Neural crest cell (in vitro differentiated cells): ENCODE data around the gene C1orf115. TPM values are rescaled to one million over a fixed set of nuclear protein-coding genes. Genes with fewer than 3 reads are reported as not detected.

ENCODE experiments used
- DNase-seq: peaks from one replicate; pipeline ENCODE4 v3.0.0; 2021; ENCODE audit warnings: low read depth, mixed read lengths, low spot score
- H3K27ac Mint-ChIP-seq: one replicate; pipeline ENCODE4 v1.8.0; 2021; ENCODE audit warnings: mild to moderate bottlenecking, mixed read lengths; ENCODE audit not compliant: unreplicated experiment
- H3K27me3 Mint-ChIP-seq: 2 replicates; pipeline ENCODE4 v1.8.0; 2021; ENCODE audit warnings: low read depth, mild to moderate bottlenecking, mixed read lengths
- H3K36me3 Mint-ChIP-seq: 2 replicates; pipeline ENCODE4 v1.8.0; 2021; ENCODE audit warnings: low read depth, mild to moderate bottlenecking, mixed read lengths
- H3K4me1 Mint-ChIP-seq: 2 replicates; pipeline ENCODE4 v1.8.0; 2021; ENCODE audit warnings: mixed read lengths
- H3K4me3 Mint-ChIP-seq: one replicate; pipeline ENCODE4 v1.8.0; 2021; ENCODE audit warnings: mild to moderate bottlenecking, mixed read lengths
- H3K9me3 Mint-ChIP-seq: 2 replicates; pipeline ENCODE4 v1.8.0; 2021; ENCODE audit warnings: mixed read lengths
- total RNA-seq: library from RNA; stranded (reverse); gene quantifications from 2 replicates; pipeline ENCODE4 v1.2.1, GENCODE V29; 2021
- TF ChIP-seq, protein P1 (sequence below): fragments of 200-600 bp; sonication (generic); conservative IDR thresholded peaks from 2 replicates; pipeline ENCODE4 v1.5.0; 2021; ENCODE audit warnings: antibody characterized with exemption, mild to moderate bottlenecking

The C1orf115 gene
- total RNA-seq, 1 donor from 2014 or later, result 0.75 TPM

DNA sequence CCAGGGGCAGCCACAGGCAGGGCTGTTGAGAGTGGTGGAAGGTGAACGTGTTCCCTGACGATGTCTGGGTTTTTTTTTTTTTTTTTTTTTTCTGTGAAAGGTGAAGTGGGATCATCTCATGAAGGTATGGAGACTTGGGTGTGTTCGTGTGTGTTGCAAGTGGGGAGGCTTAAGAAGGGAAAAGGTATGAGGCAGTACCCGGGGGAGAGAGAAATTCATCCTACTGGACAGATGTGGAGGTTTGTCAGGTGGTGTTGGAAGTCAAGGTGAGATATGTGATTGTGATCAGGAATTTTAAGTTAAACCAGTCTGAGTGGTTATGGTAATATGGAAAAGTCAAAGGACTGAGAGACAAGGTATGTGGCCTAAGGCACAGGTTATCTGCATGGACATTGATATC is 5.3 kb downstream of the C1orf115 start:
- H3K27ac Mint-ChIP-seq, result no peak overlapping the region
- H3K36me3 Mint-ChIP-seq, result no peaks in the 10 kb centered on the region
- H3K9me3 Mint-ChIP-seq, result no peaks in the 10 kb centered on the region
- TF ChIP-seq, protein P1, sequence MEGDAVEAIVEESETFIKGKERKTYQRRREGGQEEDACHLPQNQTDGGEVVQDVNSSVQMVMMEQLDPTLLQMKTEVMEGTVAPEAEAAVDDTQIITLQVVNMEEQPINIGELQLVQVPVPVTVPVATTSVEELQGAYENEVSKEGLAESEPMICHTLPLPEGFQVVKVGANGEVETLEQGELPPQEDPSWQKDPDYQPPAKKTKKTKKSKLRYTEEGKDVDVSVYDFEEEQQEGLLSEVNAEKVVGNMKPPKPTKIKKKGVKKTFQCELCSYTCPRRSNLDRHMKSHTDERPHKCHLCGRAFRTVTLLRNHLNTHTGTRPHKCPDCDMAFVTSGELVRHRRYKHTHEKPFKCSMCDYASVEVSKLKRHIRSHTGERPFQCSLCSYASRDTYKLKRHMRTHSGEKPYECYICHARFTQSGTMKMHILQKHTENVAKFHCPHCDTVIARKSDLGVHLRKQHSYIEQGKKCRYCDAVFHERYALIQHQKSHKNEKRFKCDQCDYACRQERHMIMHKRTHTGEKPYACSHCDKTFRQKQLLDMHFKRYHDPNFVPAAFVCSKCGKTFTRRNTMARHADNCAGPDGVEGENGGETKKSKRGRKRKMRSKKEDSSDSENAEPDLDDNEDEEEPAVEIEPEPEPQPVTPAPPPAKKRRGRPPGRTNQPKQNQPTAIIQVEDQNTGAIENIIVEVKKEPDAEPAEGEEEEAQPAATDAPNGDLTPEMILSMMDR, result no peak
- H3K4me3 Mint-ChIP-seq, result no peak overlapping the region
- H3K4me1 Mint-ChIP-seq, result peaks cover 4% of the 10 kb centered on the region
- peaks cover 33% of the 10 kb centered on the region for H3K27me3 Mint-ChIP-seq
- DNase-seq, result no peak

DNA sequence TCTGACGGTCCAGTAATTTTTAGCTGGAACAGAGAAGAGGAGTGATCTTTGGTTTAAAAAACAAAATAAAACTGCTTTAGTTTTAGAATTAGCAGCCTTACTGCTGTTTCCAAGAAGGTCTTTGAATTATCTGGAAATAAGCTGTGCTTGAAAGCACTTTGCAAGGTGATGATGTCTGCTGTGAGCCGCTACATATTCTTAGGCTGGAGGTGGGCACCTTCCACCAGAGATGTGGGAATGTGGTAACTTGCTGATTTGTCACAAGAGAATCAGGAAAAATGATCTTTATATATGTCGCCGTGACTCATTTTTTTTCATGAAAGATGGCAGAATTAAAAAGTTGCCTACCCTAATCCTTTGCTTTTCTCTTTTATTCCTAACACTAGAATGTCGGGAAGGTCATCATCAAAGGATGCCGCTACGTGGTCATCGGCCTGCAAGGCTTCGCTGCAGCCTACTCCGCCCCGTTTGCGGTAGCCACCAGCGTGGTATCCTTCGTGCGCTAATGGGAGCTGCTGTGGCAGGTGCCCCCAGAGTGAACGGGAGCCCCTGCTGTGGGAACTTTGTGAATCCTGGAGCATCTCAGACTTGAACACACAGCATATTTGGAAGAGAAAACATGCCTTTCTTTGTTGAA is 6.2 kb downstream of the C1orf115 start:
- no peak overlapping the region for H3K4me3 Mint-ChIP-seq
- no peak for DNase-seq
- no peaks in the 10 kb centered on the region for H3K36me3 Mint-ChIP-seq
- no peak overlapping the region for H3K27ac Mint-ChIP-seq
- H3K4me1 Mint-ChIP-seq, result peaks cover 9% of the 10 kb centered on the region
- TF ChIP-seq, protein P1, result no peak
- peaks cover 26% of the 10 kb centered on the region for H3K27me3 Mint-ChIP-seq
- H3K9me3 Mint-ChIP-seq, result no peaks in the 10 kb centered on the region

DNA sequence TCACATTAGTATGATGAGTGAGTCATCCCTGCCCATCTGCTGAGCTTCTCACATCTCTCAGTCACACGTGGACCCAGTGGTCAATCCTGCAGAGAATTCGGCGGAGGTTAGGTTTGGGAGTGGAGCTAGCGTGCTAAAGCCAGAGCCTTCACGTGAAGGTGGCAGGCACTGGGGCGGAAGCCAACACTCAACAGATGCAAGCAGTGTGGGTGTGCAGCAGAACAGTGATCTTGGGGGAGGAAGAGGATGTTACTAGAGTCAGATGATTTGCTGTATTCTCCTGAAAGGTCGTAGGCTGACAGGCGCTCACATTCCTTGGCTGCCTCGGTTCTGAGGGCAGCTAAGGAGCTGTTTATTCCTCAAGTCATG is 6.7 kb downstream of the C1orf115 start:
- no peaks in the 10 kb centered on the region for H3K36me3 Mint-ChIP-seq
- TF ChIP-seq, protein P1, result no peak
- peaks cover 21% of the 10 kb centered on the region for H3K27me3 Mint-ChIP-seq
- no peak overlapping the region for H3K4me3 Mint-ChIP-seq
- no peak overlapping the region for H3K27ac Mint-ChIP-seq
- no peaks in the 10 kb centered on the region for H3K9me3 Mint-ChIP-seq
- no peak for DNase-seq
- H3K4me1 Mint-ChIP-seq, result peaks cover 9% of the 10 kb centered on the region

DNA sequence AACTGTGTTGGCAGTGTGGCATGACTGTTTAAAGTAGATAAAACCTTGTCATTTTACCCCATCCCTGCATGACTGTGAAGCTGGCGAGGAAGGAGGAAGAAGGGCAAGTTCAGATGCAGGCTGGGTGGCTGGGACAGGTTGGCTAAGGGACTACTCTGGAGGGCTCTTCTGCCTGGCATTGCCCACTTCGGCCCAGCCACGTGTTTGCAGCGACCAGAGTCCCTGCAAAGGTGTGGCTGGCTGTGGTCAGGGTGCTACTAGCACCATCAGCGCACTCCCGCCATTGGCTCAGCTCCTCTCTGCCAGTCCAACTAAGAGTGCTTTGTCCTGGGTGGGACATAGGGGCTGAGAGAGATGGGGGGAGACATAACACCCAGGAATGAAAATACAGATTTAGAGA is 7.2 kb downstream of the C1orf115 start:
- TF ChIP-seq, protein P1, result no peak
- Mint-ChIP-seq H3K9me3 (peaks cover 2% of the 10 kb centered on the region), H3K27me3 (peaks cover 16% of the 10 kb centered on the region)

DNA sequence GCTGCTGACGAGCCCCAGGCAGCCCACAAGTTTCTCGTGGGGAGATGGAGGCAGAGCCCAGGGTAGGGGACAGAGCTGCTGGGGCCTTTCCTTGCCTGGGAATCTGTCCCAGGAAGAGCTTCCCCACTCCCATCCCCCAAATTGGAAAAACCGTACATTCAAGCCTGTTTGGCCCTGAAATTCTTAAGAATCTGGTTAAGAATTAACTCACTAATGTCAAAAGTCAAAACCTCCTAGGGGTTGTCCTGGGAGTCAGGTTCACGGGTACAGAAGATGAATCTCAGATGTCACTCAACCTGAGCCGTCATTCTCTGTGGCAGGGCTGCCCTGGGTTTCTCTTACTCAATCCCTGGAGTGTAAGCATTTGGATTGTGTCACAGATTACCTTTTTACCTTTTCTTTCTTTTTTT is 8.4 kb downstream of the C1orf115 start:
- peaks cover 9% of the 10 kb centered on the region for H3K4me1 Mint-ChIP-seq
- TF ChIP-seq, protein P1, result no peak
- peaks cover 3% of the 10 kb centered on the region for H3K9me3 Mint-ChIP-seq
- H3K4me3 Mint-ChIP-seq, result no peak overlapping the region
- no peaks in the 10 kb centered on the region for H3K36me3 Mint-ChIP-seq
- no peak for DNase-seq
- H3K27me3 Mint-ChIP-seq, result peaks cover 3% of the 10 kb centered on the region
- no peak overlapping the region for H3K27ac Mint-ChIP-seq

More for the DNA sequence above, 7.2 kb downstream of the C1orf115 start:
- H3K27ac Mint-ChIP-seq, result no peak overlapping the region
- H3K4me3 Mint-ChIP-seq, result no peak overlapping the region
- DNase-seq, result no peak
- H3K36me3 Mint-ChIP-seq, result no peaks in the 10 kb centered on the region
- H3K4me1 Mint-ChIP-seq, result peaks cover 9% of the 10 kb centered on the region
